Measurements from ENCODE around the gene TEX19. TPM values are rescaled to one million over a fixed set of nuclear protein-coding genes. Genes with fewer than 3 reads are reported as not detected.

Gene TEX19
- total RNA-seq, 3 donors from 2014 or later (not counting 1 experiment from before 2014, with no cell fraction given), result not detected

DNA sequence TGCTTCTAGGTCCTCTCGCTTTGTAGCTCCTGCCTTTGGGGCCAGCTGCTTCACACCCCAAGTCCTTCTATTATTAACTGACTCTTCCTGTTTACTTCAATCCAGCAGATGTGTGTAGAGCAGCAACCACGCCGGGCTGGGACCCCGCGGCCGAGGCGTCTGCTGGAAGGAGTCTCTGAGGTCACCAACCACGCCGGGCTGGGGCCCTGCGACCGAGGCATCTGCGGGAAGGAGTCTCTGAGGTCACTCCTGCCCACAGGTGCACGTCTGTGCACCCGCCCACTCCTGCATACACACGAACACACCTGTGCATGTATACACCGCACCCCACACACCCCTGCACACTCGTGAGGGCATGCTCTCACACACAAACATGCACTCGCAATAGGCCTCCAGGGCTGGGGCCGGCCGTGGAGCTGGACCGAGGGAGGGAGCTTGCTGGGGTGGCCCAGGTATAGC lies 7.8 kb upstream of the TEX19 start:
- peak in 1 of 3 donors; percentile 5 for ATAC-seq
- no peaks in the 10 kb centered on the region for H3K9me3 Mint-ChIP-seq

DNA sequence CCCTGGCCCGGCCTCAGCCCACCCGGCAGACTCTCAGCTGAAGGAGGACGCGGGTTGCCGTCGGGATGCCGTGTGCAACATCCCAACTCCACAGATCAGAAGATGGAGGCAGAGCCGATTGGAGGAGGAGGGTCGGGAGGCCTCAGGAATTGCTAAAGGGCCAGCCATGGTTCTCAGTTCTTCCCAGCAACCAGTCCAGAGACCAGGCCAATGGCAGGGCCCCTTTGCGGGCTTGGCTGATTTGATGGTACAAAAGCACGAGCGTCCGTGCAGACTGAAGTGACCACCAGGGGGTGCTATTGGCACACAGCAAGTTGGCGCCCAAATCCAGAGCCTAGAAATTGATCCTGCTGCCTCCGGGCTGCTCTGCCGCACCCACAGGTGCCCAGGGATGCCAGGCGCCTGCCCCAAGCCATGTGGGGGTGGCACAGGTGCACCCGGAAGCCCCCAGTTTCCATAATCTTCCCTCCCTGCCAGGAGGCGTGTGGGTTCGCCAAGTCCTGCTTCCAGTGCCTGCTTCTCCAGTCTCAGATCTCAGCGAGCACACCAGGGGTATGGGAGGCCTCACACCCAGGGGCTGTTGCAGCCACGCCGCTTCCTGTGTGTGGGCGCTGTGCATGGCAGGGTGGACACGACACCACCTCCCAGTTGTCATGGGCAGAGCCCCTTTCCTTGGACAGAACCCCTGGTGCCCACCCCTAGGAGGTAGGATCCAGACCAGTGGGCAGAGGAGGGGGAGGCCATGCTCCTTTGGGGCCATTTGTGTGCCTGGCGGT lies 7.1 kb upstream of the TEX19 start:
- ATAC-seq, result peak; percentile 63 to 83 (median 64)
- H3K9me3 ChIP-seq (ENCODE audit: control insufficient read depth, insufficient read depth, low read length), result no peaks in the 10 kb centered on the region
- H3K27me3 ChIP-seq (ENCODE audit: control insufficient read depth, insufficient read depth, low read length), result no peaks in the 10 kb centered on the region
- H3K4me3 ChIP-seq (ENCODE audit: low read length), result no peak overlapping the region
- peak; percentile 76 to 94 for DNase-seq
- no peak overlapping the region for H3K4me3 Mint-ChIP-seq
- no peak overlapping the region for H3K27ac ChIP-seq (ENCODE audit: low read length)
- H3K4me1 Mint-ChIP-seq, result peaks cover 0 to 20% of the 10 kb centered on the region in 2 donors
- H3K36me3 ChIP-seq (ENCODE audit: control insufficient read depth, insufficient read depth, low read length), result no peaks in the 10 kb centered on the region
- H3K4me1 ChIP-seq (ENCODE audit: control insufficient read depth, insufficient read depth, low read length), result peaks cover 28% of the 10 kb centered on the region
- peaks cover 0 to 6% of the 10 kb centered on the region in 2 donors for H3K27me3 Mint-ChIP-seq (ENCODE audit: low read depth in 2 of 2)
- TF ChIP-seq, protein P1, sequence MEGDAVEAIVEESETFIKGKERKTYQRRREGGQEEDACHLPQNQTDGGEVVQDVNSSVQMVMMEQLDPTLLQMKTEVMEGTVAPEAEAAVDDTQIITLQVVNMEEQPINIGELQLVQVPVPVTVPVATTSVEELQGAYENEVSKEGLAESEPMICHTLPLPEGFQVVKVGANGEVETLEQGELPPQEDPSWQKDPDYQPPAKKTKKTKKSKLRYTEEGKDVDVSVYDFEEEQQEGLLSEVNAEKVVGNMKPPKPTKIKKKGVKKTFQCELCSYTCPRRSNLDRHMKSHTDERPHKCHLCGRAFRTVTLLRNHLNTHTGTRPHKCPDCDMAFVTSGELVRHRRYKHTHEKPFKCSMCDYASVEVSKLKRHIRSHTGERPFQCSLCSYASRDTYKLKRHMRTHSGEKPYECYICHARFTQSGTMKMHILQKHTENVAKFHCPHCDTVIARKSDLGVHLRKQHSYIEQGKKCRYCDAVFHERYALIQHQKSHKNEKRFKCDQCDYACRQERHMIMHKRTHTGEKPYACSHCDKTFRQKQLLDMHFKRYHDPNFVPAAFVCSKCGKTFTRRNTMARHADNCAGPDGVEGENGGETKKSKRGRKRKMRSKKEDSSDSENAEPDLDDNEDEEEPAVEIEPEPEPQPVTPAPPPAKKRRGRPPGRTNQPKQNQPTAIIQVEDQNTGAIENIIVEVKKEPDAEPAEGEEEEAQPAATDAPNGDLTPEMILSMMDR (IDR thresholded peaks at IDR 0.05), result peak; percentile 97
- intact Hi-C loops (cut with micrococcal nuclease), result loop anchor here (1.0 to 5.0 kb wide), 3 partner anchors 65 to 202 kb away; partner anchors contain the start of genes HEXD and OGFOD3
- H3K27ac Mint-ChIP-seq, result no peak overlapping the region
- no peaks in the 10 kb centered on the region for H3K36me3 Mint-ChIP-seq
- WGBS (ENCODE audit: insufficient coverage), result 43% methylated on average over 26 of the region's 26 CpGs
- H3K9me3 Mint-ChIP-seq, result no peaks in the 10 kb centered on the region

More for the DNA sequence above, 7.8 kb upstream of the TEX19 start:
- Mint-ChIP-seq H3K36me3 (no peaks in the 10 kb centered on the region), H3K27ac (peak overlapping the region; percentile 41 to 72), H3K27me3 (ENCODE audit: low read depth in 2 of 2) (peaks cover 0 to 9% of the 10 kb centered on the region in 2 donors), H3K4me3 (no peak overlapping the region), H3K4me1 (peaks cover 4 to 25% of the 10 kb centered on the region in 2 donors)
- WGBS (ENCODE audit: insufficient coverage), result 32% methylated on average over 21 of the region's 21 CpGs
- no peak overlapping the region for H3K4me3 ChIP-seq (ENCODE audit: low read length)
- H3K4me1 ChIP-seq (ENCODE audit: control insufficient read depth, insufficient read depth, low read length), result peaks cover 32% of the 10 kb centered on the region
- TF ChIP-seq, protein P1 (IDR thresholded peaks at IDR 0.05), result no peak
- H3K27me3 ChIP-seq (ENCODE audit: control insufficient read depth, insufficient read depth, low read length), result no peaks in the 10 kb centered on the region
- intact Hi-C loops (cut with micrococcal nuclease), result loop anchor here (1.0 to 5.0 kb wide), 2 partner anchors 66 to 203 kb away; partner anchors contain the start of genes HEXD and OGFOD3
- H3K27ac ChIP-seq (ENCODE audit: low read length), result no peak overlapping the region
- H3K9me3 ChIP-seq (ENCODE audit: control insufficient read depth, insufficient read depth, low read length), result no peaks in the 10 kb centered on the region
- no peaks in the 10 kb centered on the region for H3K36me3 ChIP-seq (ENCODE audit: control insufficient read depth, insufficient read depth, low read length)
- DNase-seq, result no peak

DNA sequence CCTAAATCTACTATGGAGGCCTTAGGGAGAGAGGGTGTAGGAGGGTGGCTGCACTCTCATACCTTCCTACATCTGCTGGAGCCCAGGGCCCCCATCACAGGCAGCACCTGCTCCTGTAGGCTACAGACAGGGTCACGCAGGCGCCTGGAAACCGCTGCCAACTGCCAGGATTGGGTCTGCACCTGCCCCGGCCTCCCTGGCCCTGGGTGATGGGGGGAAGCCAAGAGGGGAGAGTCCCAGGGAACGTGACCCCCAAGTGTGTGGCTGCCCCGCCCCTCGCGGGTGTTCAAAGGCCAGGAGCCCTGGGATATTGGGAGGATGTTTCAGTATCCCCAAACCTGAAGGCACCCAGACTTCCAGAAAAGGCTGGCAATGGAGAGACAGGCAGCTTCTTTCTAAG lies 5.6 kb upstream of the TEX19 start:
- H3K27me3 ChIP-seq (ENCODE audit: control insufficient read depth, insufficient read depth, low read length), result no peaks in the 10 kb centered on the region
- H3K4me1 Mint-ChIP-seq, result peaks cover 7 to 20% of the 10 kb centered on the region in 2 donors
- intact Hi-C loops (cut with micrococcal nuclease), result loop anchor here (5.0 kb wide), 1 partner anchor 64 kb away; the partner anchor contains the start of genes HEXD and OGFOD3
- H3K27ac ChIP-seq (ENCODE audit: low read length), result no peak overlapping the region
- ATAC-seq, result no peak
- H3K36me3 Mint-ChIP-seq, result no peaks in the 10 kb centered on the region
- TF ChIP-seq, protein P1 (IDR thresholded peaks at IDR 0.05), result no peak
- H3K4me3 Mint-ChIP-seq, result no peak overlapping the region
- 86% methylated on average over 8 of the region's 8 CpGs for WGBS (ENCODE audit: insufficient coverage)
- H3K27ac Mint-ChIP-seq, result no peak overlapping the region
- DNase-seq, result no peak
- H3K9me3 Mint-ChIP-seq, result no peaks in the 10 kb centered on the region
- no peaks in the 10 kb centered on the region for H3K9me3 ChIP-seq (ENCODE audit: control insufficient read depth, insufficient read depth, low read length)
- peaks cover 7 to 10% of the 10 kb centered on the region in 2 donors for H3K27me3 Mint-ChIP-seq (ENCODE audit: low read depth in 2 of 2)
- H3K4me3 ChIP-seq (ENCODE audit: low read length), result no peak overlapping the region
- H3K4me1 ChIP-seq (ENCODE audit: control insufficient read depth, insufficient read depth, low read length), result peaks cover 27% of the 10 kb centered on the region
- H3K36me3 ChIP-seq (ENCODE audit: control insufficient read depth, insufficient read depth, low read length), result no peaks in the 10 kb centered on the region

Data from natural killer cell (primary cell).